ENCODE data around the gene DNAJB12. TPM values are rescaled to one million over a fixed set of nuclear protein-coding genes. Genes with fewer than 3 reads are reported as not detected.
"Not testable (repeated sequence)": the region's sequence is repeated elsewhere in the genome, so short reads cannot be mapped to it uniquely, and the experiment has no call there.

The DNAJB12 gene
- total RNA-seq, 1 donor from 2014 or later = 20.5 TPM

DNA sequence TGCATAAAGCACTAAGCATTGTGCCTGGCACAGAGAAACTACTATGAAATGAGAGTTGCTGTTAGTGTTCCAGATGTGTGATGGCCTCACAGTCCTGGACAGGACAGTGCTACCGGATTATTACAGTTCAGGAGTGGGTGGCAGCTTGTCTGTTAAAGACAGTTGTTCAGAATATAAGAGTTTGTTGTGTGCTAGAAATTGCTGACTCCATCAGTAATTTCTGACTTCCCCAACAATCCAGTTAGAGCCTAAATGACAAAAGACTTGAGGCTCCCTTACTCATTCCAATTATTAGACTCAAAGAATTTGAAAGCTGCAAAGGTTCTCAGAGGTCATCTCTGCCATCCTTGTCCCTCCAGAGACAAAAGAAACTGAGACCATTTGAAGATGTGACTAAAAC is 34.3 kb upstream of the DNAJB12 start:
- no peak for DNase-seq (ENCODE audit: low spot score)
- Mint-ChIP-seq H3K27me3 (ENCODE audit: unreplicated experiment) (peaks cover 3% of the 10 kb centered on the region), H3K4me1 (ENCODE audit: unreplicated experiment) (peaks cover 2% of the 10 kb centered on the region), H3K4me3 (ENCODE audit: unreplicated experiment) (no peak overlapping the region), H3K27ac (ENCODE audit: unreplicated experiment) (no peak overlapping the region), H3K9me3 (ENCODE audit: unreplicated experiment) (no peaks in the 10 kb centered on the region), H3K36me3 (ENCODE audit: low read depth, unreplicated experiment) (no peaks in the 10 kb centered on the region)
- no peak for TF ChIP-seq CTCF (IDR thresholded peaks at IDR 0.05; ENCODE audit: unreplicated experiment)

DNA sequence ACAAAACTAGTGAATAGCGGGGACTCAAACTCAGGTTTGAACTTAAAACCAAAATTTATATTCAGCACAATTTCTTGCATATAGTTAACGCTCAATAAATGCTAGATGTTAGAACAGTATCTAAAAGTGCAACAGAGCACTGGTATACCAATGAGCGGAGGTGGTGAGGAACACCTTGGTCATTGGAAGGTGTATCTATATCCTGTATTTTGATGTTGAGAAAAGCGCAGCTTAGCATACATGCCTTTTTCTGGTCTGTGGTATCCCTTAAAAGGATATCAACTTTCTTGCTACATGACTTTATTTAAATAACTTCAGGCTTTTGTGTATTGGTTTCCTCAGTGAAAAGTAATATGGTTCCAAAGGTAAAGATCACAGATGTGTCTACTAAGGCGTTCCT is 33.3 kb upstream of the DNAJB12 start:
- DNase-seq (ENCODE audit: low spot score) = no peak
- Mint-ChIP-seq H3K27me3 (ENCODE audit: unreplicated experiment) (peaks cover 1% of the 10 kb centered on the region), H3K9me3 (ENCODE audit: unreplicated experiment) (no peaks in the 10 kb centered on the region), H3K27ac (ENCODE audit: unreplicated experiment) (no peak overlapping the region), H3K4me1 (ENCODE audit: unreplicated experiment) (peaks cover 2% of the 10 kb centered on the region), H3K4me3 (ENCODE audit: unreplicated experiment) (no peak overlapping the region), H3K36me3 (ENCODE audit: low read depth, unreplicated experiment) (no peaks in the 10 kb centered on the region)
- no peak for TF ChIP-seq CTCF (IDR thresholded peaks at IDR 0.05; ENCODE audit: unreplicated experiment)

DNA sequence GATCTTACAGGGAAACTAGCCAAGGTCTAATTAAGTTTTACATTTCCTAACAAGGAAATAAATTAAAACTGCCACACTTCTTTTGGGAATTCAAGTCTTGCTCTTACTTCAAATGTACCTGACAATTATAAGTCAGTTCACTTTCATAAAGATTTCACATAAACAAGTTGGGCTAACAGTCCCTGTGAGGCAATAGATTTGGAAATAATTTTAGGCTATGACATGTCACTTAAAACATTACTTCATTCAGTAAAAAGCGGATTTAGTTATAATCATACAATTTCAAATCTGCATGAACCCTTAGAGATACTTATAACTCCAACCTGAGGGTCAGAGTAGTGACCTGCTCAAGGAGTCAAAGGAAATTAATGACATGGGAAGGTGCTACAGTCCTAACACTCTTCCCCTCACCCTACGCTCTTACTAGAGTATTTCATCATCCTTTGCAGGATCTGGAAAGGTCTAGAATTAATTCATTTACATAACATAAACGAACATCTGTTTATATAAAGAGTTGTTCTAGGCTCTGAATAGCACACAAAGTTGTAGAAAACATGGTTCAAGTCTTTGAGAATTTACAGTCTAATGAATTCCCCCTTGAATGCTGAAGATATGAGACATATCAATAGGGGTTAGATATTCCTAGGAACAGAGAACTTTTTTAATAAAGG is 32.3 kb upstream of the DNAJB12 start:
- no peak overlapping the region for H3K27ac Mint-ChIP-seq (ENCODE audit: unreplicated experiment)
- no peak for TF ChIP-seq CTCF (IDR thresholded peaks at IDR 0.05; ENCODE audit: unreplicated experiment)
- no peak overlapping the region for H3K4me3 Mint-ChIP-seq (ENCODE audit: unreplicated experiment)
- H3K4me1 Mint-ChIP-seq (ENCODE audit: unreplicated experiment) = peaks cover 2% of the 10 kb centered on the region
- DNase-seq (ENCODE audit: low spot score) = no peak
- H3K9me3 Mint-ChIP-seq (ENCODE audit: unreplicated experiment) = no peaks in the 10 kb centered on the region
- no peaks in the 10 kb centered on the region for H3K36me3 Mint-ChIP-seq (ENCODE audit: low read depth, unreplicated experiment)
- peaks cover 1% of the 10 kb centered on the region for H3K27me3 Mint-ChIP-seq (ENCODE audit: unreplicated experiment)

DNA sequence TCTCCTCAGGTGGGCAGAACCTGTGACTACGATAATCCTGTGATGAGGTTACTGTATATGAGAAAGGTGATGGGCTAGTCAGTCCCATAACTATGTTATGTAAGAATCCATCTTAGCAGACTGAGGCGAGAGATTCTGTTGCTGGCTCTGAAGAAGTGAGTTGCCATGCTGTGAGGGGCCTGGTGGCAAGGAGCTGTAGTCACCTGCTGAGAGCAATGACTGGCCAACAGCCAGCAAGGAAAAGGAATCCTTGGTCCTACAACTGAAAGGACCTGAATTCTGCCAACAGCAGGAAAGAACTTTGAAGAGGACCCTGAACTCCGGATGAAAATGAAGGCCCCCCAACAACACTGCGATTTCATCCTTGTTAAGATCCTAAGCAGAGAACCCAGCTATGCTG is 31.0 kb upstream of the DNAJB12 start:
- peaks cover 13% of the 10 kb centered on the region for H3K4me1 Mint-ChIP-seq (ENCODE audit: unreplicated experiment)
- H3K4me3 Mint-ChIP-seq (ENCODE audit: unreplicated experiment) = no peak overlapping the region
- TF ChIP-seq CTCF (IDR thresholded peaks at IDR 0.05; ENCODE audit: unreplicated experiment) = no peak
- H3K27ac Mint-ChIP-seq (ENCODE audit: unreplicated experiment) = no peak overlapping the region
- DNase-seq (ENCODE audit: low spot score) = no peak
- H3K27me3 Mint-ChIP-seq (ENCODE audit: unreplicated experiment) = peaks cover 1% of the 10 kb centered on the region
- H3K9me3 Mint-ChIP-seq (ENCODE audit: unreplicated experiment) = no peaks in the 10 kb centered on the region
- no peaks in the 10 kb centered on the region for H3K36me3 Mint-ChIP-seq (ENCODE audit: low read depth, unreplicated experiment)

DNA sequence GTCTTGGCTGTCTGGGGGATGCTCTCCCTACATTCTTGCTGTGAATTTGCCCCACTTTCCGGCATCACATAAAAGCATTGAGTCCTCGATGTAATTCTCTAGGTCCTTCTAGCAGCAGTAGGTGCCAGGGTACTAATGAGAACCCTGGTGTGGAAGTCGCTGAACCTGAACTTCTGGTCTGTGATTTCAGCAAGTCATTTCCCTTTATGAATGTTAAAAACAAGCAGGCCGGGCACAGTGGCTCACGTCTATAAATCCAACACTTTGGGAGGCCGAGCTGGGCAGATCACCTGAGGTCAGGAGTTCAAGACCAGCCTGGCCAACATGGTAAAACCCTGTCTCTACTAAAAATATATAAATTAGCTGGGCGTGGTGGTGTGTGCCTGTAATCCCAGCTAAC is 30.3 kb upstream of the DNAJB12 start:
- H3K9me3 Mint-ChIP-seq (ENCODE audit: unreplicated experiment); H3K27ac Mint-ChIP-seq (ENCODE audit: unreplicated experiment); H3K4me3 Mint-ChIP-seq (ENCODE audit: unreplicated experiment); H3K27me3 Mint-ChIP-seq (ENCODE audit: unreplicated experiment); DNase-seq (ENCODE audit: low spot score); H3K36me3 Mint-ChIP-seq (ENCODE audit: low read depth, unreplicated experiment): not testable (repeated sequence)
- peaks cover 13% of the 10 kb centered on the region for H3K4me1 Mint-ChIP-seq (ENCODE audit: unreplicated experiment)
